ENCODE data around the gene MDK. TPM values are rescaled to one million over a fixed set of nuclear protein-coding genes. Genes with fewer than 3 reads are reported as not detected.
"Not testable (repeated sequence)": the region's sequence is repeated elsewhere in the genome, so short reads cannot be mapped to it uniquely, and the experiment has no call there.

The MDK gene
- total RNA-seq, 1 experiment from 2014 or later: 543 TPM

DNA sequence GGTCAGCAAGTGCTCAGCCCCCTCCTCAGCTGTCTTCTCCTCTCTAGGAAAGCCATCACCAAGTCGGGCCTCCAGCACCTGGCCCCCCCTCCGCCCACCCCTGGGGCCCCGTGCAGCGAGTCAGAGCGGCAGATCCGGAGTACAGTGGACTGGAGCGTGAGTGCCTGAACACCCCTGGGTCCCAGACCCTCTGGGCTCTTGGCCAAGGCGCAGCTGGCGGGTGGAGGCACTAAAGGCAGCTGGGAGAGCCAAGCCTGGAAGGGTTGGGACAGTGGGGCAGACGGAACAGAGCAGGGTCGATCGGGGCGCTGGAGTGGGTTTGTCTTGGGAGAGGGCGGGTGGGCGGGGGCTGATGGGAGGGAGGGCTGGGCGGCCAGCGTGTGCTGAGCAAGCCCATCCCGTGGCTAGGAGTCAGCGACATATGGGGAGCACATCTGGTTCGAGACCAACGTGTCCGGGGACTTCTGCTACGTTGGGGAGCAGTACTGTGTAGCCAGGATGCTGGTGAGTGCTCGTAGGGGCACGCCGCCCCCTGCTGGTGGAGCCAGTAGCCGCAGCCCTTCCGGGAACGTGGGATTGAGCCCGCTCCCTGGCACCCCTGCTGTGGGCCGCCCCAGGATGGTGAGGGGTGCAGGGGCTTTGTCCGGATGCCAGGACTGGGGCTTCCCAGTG lies 14.1 kb upstream of the MDK start:
- peak; percentile 37 for DNase-seq (ENCODE audit: low read depth)

DNA sequence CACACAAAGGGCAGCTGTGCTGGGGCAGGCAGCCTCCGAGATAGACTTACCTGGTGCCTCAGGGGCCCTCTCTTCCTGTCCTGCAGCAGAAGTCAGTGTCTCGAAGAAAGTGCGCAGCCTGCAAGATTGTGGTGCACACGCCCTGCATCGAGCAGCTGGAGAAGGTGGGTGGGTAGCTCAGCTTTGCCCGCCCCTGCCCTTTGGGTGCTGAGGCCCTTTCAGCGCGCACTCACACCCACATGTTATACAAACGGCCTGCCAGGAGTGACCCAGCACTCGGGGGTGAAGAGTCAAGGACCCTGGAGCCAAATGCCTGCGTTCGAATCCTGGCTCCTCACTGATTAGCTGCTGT lies 13.6 kb upstream of the MDK start:
- no peak for DNase-seq (ENCODE audit: low read depth)

DNA sequence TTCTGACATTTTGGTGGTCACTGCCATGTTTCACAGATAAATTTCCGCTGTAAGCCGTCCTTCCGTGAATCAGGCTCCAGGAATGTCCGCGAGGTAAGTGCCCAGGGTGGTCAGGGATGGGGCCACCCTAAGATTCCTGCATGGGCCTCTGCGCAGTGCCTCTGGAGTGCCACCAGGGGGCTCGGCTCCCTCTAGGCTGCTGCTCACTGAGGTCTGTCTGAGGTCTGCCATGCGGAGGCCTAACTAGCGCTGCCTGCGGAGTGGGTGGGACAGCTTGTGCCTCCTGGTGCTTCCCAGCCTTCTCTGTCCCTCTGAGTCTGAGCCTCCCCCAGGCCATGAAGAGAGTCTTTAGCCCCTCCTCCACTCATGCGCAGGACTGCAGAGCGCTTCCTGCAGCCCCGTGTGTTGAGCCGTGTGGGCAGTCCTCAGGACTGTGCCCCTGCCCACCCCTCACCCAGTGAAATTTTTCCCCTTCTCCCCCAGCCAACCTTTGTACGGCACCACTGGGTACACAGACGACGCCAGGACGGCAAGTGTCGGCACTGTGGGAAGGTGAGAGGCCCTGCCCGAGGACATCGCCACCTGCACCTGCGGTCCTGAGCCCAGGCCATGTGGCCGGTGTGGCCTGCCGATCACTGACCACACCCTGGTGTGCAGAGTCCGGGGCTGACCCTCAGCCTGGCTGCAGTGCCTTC lies 11.9 kb upstream of the MDK start:
- peak; percentile 82 for DNase-seq (ENCODE audit: low read depth)

- DNase-seq (ENCODE audit: low read depth): no peak
These were observed 11.2 kb upstream of the MDK start for GRCh38 chr11:46370253-46370652.

DNA sequence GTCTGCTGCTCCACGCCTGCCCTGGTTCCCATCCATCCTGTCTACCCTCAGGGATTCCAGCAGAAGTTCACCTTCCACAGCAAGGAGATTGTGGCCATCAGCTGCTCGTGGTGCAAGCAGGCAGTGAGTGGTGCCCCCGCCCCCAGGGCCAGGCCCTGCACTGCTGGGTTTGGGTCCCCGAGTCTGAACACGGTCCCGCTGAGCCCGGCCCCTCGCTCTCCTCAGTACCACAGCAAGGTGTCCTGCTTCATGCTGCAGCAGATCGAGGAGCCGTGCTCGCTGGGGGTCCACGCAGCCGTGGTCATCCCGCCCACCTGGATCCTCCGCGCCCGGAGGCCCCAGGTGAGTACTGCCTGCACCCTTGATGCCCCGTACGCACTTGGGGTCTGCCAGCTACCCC lies 10.2 kb upstream of the MDK start:
- not testable (repeated sequence) for DNase-seq (ENCODE audit: low read depth)

GRCh38 chr11:46372086-46372485 lies 9.4 kb upstream of the MDK start:
- DNase-seq (ENCODE audit: low read depth): no peak

- DNase-seq (ENCODE audit: low read depth): not testable (repeated sequence)
These were observed 9.0 kb upstream of the MDK start for GRCh38 chr11:46372501-46372900.

DNA sequence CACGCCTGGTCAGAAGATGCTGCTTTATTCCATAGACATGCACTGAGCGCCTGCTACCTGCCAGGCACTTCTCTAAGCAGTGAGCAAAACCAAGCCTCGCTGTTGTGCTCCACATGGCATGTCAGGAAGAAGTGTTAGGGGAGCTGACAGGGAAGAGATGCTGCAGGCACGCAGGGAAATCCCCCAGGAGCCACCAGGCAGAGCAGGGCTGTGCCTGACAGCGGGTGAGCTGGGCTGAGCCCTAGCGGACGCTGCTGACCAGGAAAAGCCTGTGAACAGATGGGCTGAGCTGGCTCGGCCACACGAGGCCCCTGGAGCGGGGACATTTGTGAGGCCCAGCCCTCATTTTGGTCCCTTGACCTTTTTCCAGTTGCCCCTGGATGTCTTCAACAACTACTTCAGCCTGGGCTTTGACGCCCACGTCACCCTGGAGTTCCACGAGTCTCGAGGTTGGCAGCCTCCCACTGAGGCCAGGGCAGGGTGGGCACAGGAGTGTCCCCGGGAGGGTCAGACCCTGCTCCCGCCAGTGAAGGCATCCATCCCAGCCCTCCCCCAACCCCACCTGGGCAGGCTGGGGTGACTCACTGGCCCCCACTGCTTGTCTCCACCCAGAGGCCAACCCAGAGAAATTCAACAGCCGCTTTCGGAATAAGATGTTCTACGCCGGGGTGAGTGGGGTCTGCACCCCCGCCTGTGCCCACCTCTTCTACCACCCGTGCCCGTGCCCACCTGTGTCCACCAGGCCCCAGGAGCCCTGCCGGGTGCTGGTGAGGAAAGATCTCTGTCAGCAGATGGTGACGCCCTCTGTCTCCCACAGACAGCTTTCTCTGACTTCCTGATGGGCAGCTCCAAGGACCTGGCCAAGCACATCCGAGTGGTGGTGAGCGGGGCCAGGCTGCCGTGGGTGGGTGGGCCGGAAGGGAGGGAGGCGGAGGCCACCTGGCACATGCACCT lies 7.4 kb upstream of the MDK start:
- no peak for DNase-seq (ENCODE audit: low read depth)

- no peak for DNase-seq (ENCODE audit: low read depth)
These were observed 6.7 kb upstream of the MDK start for GRCh38 chr11:46374815-46375214.

GRCh38 chr11:46375392-46376101 lies 5.9 kb upstream of the MDK start:
- DNase-seq (ENCODE audit: low read depth): no peak

GRCh38 chr11:46376258-46377050 lies 5.0 kb upstream of the MDK start:
- DNase-seq (ENCODE audit: low read depth): no peak

DNA sequence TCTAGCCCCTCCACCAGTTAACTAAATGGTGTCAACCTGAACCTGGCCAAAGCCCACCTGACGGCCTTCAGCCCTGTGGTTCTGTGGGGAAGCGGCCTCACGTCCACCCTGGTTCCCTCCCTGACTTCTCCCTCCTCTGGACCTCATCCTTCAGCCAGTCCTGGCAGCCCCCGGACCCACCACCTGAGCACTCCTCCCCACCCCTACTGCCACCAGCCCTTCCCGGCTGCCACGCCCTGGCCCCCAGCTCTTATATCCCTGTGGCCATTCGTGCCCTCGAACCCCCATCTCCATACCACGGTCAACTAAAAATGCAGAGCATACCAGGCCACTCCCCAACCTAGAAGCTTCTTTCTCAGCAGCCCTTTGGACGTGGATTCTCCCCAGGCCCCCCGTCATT lies 4.2 kb upstream of the MDK start:
- DNase-seq (ENCODE audit: low read depth): no peak

GRCh38 chr11:46377831-46378230 lies 3.6 kb upstream of the MDK start:
- DNase-seq (ENCODE audit: low read depth): no peak

DNA sequence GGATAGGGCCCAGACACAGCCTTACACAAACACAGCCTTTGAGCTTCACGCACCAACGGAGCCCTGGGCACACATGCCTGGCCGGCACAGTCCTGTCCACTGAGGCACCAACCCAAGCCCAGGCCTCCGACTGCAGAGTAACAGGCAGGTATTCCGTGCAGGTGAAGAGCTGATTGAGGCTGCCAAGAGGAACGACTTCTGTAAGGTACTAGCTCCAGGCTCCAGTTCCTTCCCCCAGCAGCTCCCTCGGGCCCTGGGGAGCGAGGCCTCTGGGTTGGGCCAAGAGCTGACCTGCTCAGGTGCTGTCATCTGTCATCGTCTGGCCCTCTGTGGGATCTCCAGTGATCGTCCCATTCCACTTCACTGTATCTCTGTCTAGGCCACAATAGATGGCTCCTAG lies 3.2 kb upstream of the MDK start:
- no peak for DNase-seq (ENCODE audit: low read depth)

GRCh38 chr11:46378811-46379481 lies 2.5 kb upstream of the MDK start:
- no peak for DNase-seq (ENCODE audit: low read depth)

DNA sequence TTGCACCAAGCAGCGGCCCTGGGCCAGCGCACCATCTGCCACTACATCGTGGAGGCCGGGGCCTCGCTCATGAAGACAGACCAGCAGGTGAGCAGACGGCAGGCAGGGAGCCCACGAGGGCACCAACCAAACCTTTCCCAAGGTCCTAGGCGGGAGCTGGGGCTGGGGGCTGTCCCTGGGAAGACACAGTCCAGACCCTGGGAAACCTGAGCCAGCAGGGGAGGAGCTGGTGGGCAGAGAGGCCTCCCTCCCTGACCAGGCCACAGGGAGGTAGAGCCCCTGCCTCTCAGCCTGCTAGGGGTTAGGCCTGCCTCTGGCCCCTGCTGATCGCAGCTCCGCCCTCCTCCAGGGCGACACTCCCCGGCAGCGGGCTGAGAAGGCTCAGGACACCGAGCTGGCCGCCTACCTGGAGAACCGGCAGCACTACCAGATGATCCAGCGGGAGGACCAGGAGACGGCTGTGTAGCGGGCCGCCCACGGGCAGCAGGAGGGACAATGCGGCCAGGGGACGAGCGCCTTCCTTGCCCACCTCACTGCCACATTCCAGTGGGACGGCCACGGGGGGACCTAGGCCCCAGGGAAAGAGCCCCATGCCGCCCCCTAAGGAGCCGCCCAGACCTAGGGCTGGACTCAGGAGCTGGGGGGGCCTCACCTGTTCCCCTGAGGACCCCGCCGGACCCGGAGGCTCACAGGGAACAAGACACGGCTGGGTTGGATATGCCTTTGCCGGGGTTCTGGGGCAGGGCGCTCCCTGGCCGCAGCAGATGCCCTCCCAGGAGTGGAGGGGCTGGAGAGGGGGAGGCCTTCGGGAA lies 1.8 kb upstream of the MDK start:
- DNase-seq (ENCODE audit: low read depth): not testable (repeated sequence)

DNA sequence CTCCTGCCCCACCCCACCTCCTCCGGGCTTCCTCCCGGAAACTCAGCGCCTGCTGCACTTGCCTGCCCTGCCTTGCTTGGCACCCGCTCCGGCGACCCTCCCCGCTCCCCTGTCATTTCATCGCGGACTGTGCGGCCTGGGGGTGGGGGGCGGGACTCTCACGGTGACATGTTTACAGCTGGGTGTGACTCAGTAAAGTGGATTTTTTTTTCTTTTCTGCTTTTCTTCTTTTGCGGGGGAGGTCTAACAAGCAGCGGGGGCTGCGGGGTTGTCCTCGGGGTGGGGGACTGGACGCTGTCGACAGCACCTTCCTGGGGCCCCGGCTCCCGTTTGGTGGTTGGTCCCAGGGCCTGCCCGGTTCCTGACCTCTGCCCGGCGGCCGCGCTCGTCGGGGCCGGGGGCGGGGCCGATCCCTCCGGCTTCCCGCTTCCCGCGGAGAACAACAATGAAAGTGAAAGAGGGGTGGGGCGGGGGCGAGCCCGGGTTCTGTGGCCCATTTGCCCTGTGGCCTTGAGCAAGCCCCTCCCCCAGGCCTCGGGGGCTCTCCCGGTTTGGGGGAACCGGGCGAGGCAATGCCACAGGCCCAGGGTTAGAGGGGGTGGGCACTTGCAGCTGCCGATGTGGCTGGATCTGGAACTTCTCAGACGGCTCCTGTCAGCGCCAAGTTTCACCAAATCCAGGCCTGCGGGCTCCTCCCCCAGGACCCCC lies 975 bp upstream of the MDK start:
- peak; percentile 77 for DNase-seq (ENCODE audit: low read depth)

GRCh38 chr11:46381819-46382645 lies 563 bp downstream of the MDK start:
- no peak for DNase-seq (ENCODE audit: low read depth)
